MM.1S (cell line): ENCODE measurements around the gene NMNAT1.
A peak's percentile ranks its signal among the peaks of the same experiment; 100 is the strongest.

Experiments
- DNase-seq: peaks from one replicate; pipeline ENCODE4 v3.0.0-alpha.2; 2015
- H2AFZ ChIP-seq: fragments of 300-600 bp; sonication (generic); 2 replicates; pipeline ENCODE4 v1.6.0; 2016; ENCODE audit warnings: antibody characterized with exemption, low read length
- H3F3A ChIP-seq: fragments of 300-600 bp; sonication (generic); 2 replicates; pipeline ENCODE4 v1.6.1; 2016; ENCODE audit warnings: mild to moderate bottlenecking, antibody characterized with exemption, low read length, moderate library complexity, mixed read lengths; ENCODE audit not compliant: insufficient read depth
- H3K27ac ChIP-seq: fragments of 300-600 bp; sonication (generic); 2 replicates; pipeline ENCODE4 v1.5.1; 2016; ENCODE audit warnings: mild to moderate bottlenecking, low read length
- H3K27me3 ChIP-seq: fragments of 300-600 bp; sonication (generic); replicated peaks from 2 replicates; pipeline ENCODE4 v1.6.0; 2016; ENCODE audit warnings: low read length; ENCODE audit not compliant: insufficient read depth
- H3K36me3 ChIP-seq: fragments of 300-600 bp; sonication (generic); replicated peaks from 2 replicates; pipeline ENCODE4 v1.6.1; 2016; ENCODE audit warnings: mild to moderate bottlenecking, low read length, mixed read lengths; ENCODE audit not compliant: insufficient read depth
- H3K4me1 ChIP-seq: fragments of 300-600 bp; sonication (generic); 2 replicates; pipeline ENCODE4 v1.6.1; 2016; ENCODE audit warnings: low read length, mixed read lengths
- H3K4me2 ChIP-seq: fragments of 300-600 bp; sonication (generic); 2 replicates; pipeline ENCODE4 v1.6.0; 2016; ENCODE audit warnings: low read depth, low read length
- H3K4me3 ChIP-seq: fragments of 300-600 bp; sonication (generic); 2 replicates; pipeline ENCODE4 v1.5.1; 2016; ENCODE audit warnings: low read length, mixed read lengths
- H3K79me2 ChIP-seq: fragments of 300-600 bp; sonication (generic); 2 replicates; pipeline ENCODE4 v1.6.1; 2016; ENCODE audit warnings: mixed run types, low read length, mixed read lengths
- H3K9ac ChIP-seq: fragments of 300-600 bp; sonication (generic); 2 replicates; pipeline ENCODE4 v1.6.1; 2016; ENCODE audit warnings: low read length, mixed read lengths
- H3K9me2 ChIP-seq: fragments of 300-600 bp; sonication (generic); replicated peaks from 2 replicates; pipeline ENCODE4 v1.6.1; 2016; ENCODE audit warnings: mild to moderate bottlenecking, low read length, mixed read lengths; ENCODE audit not compliant: insufficient read depth
- H3K9me3 ChIP-seq: fragments of 300-600 bp; sonication (generic); replicated peaks from 2 replicates; pipeline ENCODE4 v1.6.1; 2016; ENCODE audit warnings: mild to moderate bottlenecking, low read length, mixed read lengths; ENCODE audit not compliant: insufficient read depth
- H4K20me1 ChIP-seq: fragments of 300-600 bp; sonication (generic); 2 replicates; pipeline ENCODE4 v1.6.1; 2016; ENCODE audit warnings: mild to moderate bottlenecking, low read length, moderate library complexity, mixed read lengths; ENCODE audit not compliant: insufficient read depth
- CTCF ChIP-seq: fragments of 300-600 bp; sonication (generic); IDR thresholded peaks from 2 replicates; pipeline ENCODE4 v1.5.1; 2016; ENCODE audit warnings: antibody characterized with exemption, low read length, mixed read lengths
- EZH2 ChIP-seq: fragments of 300-600 bp; sonication (generic); optimal IDR thresholded peaks from 2 replicates; pipeline ENCODE3; 2017; ENCODE audit warnings: low read depth, mild to moderate bottlenecking, antibody characterized with exemption, low read length, mixed read lengths
- EZH2phosphoT487 ChIP-seq: fragments of 300-600 bp; sonication (generic); IDR thresholded peaks from 2 replicates; pipeline ENCODE4 v1.6.1; 2018; ENCODE audit warnings: antibody characterized with exemption, low read length

The NMNAT1 gene

GRCh38 chr1:9989773-9990172, 46.5 kb downstream of the NMNAT1 start:
- peak overlapping the region; percentile 72; the same call in 1 of the 2 replicates for H3K27ac ChIP-seq
- peaks cover 9% of the 10 kb centered on the region for H3F3A ChIP-seq
- no peak overlapping the region for H3K4me3 ChIP-seq
- H3K27me3 ChIP-seq, result no peaks in the 10 kb centered on the region
- H4K20me1 ChIP-seq, result no peaks in the 10 kb centered on the region
- no peaks in the 10 kb centered on the region for H3K9me3 ChIP-seq
- no peak overlapping the region for H3K4me2 ChIP-seq
- peaks cover 22% of the 10 kb centered on the region for H3K4me1 ChIP-seq
- no peaks in the 10 kb centered on the region for H3K79me2 ChIP-seq
- H3K36me3 ChIP-seq, result no peaks in the 10 kb centered on the region
- no peak overlapping the region for H3K9ac ChIP-seq
- DNase-seq, result no peak
- no peaks in the 10 kb centered on the region for H3K9me2 ChIP-seq
- TF ChIP-seq EZH2, result no peak
- peak overlapping the region; percentile 13; the same call in 1 of the 2 replicates for H2AFZ ChIP-seq

- no peak for TF ChIP-seq EZH2
- Histone ChIP-seq H3K27me3 (no peaks in the 10 kb centered on the region), H3K79me2 (no peaks in the 10 kb centered on the region), H4K20me1 (no peaks in the 10 kb centered on the region), H3K36me3 (no peaks in the 10 kb centered on the region), H3F3A (peaks cover 9% of the 10 kb centered on the region), H3K4me2 (peak overlapping the region; percentile 27), H3K9me3 (no peaks in the 10 kb centered on the region), H3K9me2 (no peaks in the 10 kb centered on the region), H3K4me1 (peaks cover 22% of the 10 kb centered on the region), H3K9ac (peak overlapping the region; percentile 0; the same call in 1 of the 2 replicates), H3K4me3 (no peak overlapping the region), H3K27ac (peak overlapping the region; percentile 72), H2AFZ (peak overlapping the region; percentile 13; the same call in 1 of the 2 replicates)
- DNase-seq, result peak; percentile 68
These were observed 47.7 kb downstream of the NMNAT1 start for GRCh38 chr1:9990944-9991343.

GRCh38 chr1:9992910-9993309, 49.6 kb downstream of the NMNAT1 start:
- TF ChIP-seq EZH2phosphoT487 (no peak), EZH2 (no peak), CTCF (no peak)
- H3K27me3 ChIP-seq, result no peaks in the 10 kb centered on the region
- H3K9me2 ChIP-seq, result no peaks in the 10 kb centered on the region
- no peak overlapping the region for H2AFZ ChIP-seq
- no peak overlapping the region for H3K9ac ChIP-seq
- no peak for DNase-seq
- H3K9me3 ChIP-seq, result no peaks in the 10 kb centered on the region
- H4K20me1 ChIP-seq, result no peaks in the 10 kb centered on the region
- H3F3A ChIP-seq, result peaks cover 9% of the 10 kb centered on the region
- no peak overlapping the region for H3K4me3 ChIP-seq
- H3K4me1 ChIP-seq, result peaks cover 22% of the 10 kb centered on the region
- no peaks in the 10 kb centered on the region for H3K36me3 ChIP-seq
- no peak overlapping the region for H3K27ac ChIP-seq
- no peak overlapping the region for H3K4me2 ChIP-seq
- H3K79me2 ChIP-seq, result no peaks in the 10 kb centered on the region

GRCh38 chr1:9993561-9994075, 50.3 kb downstream of the NMNAT1 start:
- H2AFZ ChIP-seq, result no peak overlapping the region
- no peak overlapping the region for H3K9ac ChIP-seq
- no peak overlapping the region for H3K27ac ChIP-seq
- DNase-seq, result no peak
- H3K27me3 ChIP-seq, result no peaks in the 10 kb centered on the region
- H3K4me2 ChIP-seq, result no peak overlapping the region
- no peaks in the 10 kb centered on the region for H3K9me2 ChIP-seq
- no peaks in the 10 kb centered on the region for H3K9me3 ChIP-seq
- no peak for TF ChIP-seq CTCF
- TF ChIP-seq EZH2phosphoT487, result no peak
- TF ChIP-seq EZH2, result no peak
- no peaks in the 10 kb centered on the region for H3K79me2 ChIP-seq
- H4K20me1 ChIP-seq, result no peaks in the 10 kb centered on the region
- peaks cover 9% of the 10 kb centered on the region for H3F3A ChIP-seq
- H3K4me3 ChIP-seq, result no peak overlapping the region
- no peaks in the 10 kb centered on the region for H3K36me3 ChIP-seq
- H3K4me1 ChIP-seq, result peaks cover 22% of the 10 kb centered on the region
